Smooth muscle cell (in vitro differentiated cells): ENCODE results near the gene MEAK7. TPM values are rescaled to one million over a fixed set of nuclear protein-coding genes. Genes with fewer than 3 reads are reported as not detected.
A peak's percentile ranks its signal among the peaks of the same experiment; 100 is the strongest.
"Not testable (repeated sequence)": the region's sequence is repeated elsewhere in the genome, so short reads cannot be mapped to it uniquely, and the experiment has no call there.

Experiments used
- DNase-seq: peaks from one replicate; lab custom pipeline; 2025; ENCODE audit not compliant: unreplicated experiment; lab: John Stamatoyannopoulos, UW
- H2AFZ ChIP-seq: fragments of 200-600 bp; sonication (generic); 2 replicates; pipeline ENCODE4 v1.6.0; 2016; ENCODE audit warnings: antibody characterized with exemption, low read depth, mild to moderate bottlenecking
- H3F3A ChIP-seq: fragments of 200-600 bp; sonication (generic); 2 replicates; pipeline ENCODE4 v1.6.0; 2017; ENCODE audit warnings: antibody characterized with exemption, low read depth
- H3K27ac ChIP-seq: fragments of 200-600 bp; sonication (generic); 2 replicates; pipeline ENCODE4 v1.5.1; 2016; ENCODE audit warnings: low read depth, mild to moderate bottlenecking
- H3K27me3 ChIP-seq: fragments of 200-600 bp; sonication (generic); 2 replicates; pipeline ENCODE4 v1.6.1; 2016; ENCODE audit warnings: low read depth, mild to moderate bottlenecking
- H3K36me3 ChIP-seq: fragments of 200-600 bp; sonication (generic); 2 replicates; pipeline ENCODE4 v1.5.1; 2016; ENCODE audit warnings: low read depth
- H3K4me1 ChIP-seq: fragments of 200-600 bp; sonication (generic); 2 replicates; pipeline ENCODE4 v1.5.1; 2016; ENCODE audit warnings: low read depth
- H3K4me2 ChIP-seq: fragments of 200-600 bp; sonication (generic); 2 replicates; pipeline ENCODE4 v1.6.0; 2016; ENCODE audit warnings: mild to moderate bottlenecking
- H3K4me3 ChIP-seq: fragments of 200-600 bp; sonication (generic); 2 replicates; pipeline ENCODE4 v1.5.1; 2016; ENCODE audit warnings: mild to moderate bottlenecking
- H3K79me2 ChIP-seq: fragments of 200-600 bp; sonication (generic); 2 replicates; pipeline ENCODE4 v1.6.0; 2016; ENCODE audit warnings: low read depth, mild to moderate bottlenecking
- H3K9ac ChIP-seq: fragments of 200-600 bp; sonication (generic); 2 replicates; pipeline ENCODE4 v1.6.0; 2016; ENCODE audit warnings: low read depth
- H3K9me3 ChIP-seq: fragments of 200-600 bp; sonication (generic); replicated peaks from 2 replicates; pipeline ENCODE4 v1.5.1; 2016; ENCODE audit warnings: low read depth
- H4K20me1 ChIP-seq: fragments of 200-600 bp; sonication (generic); 2 replicates; pipeline ENCODE4 v1.6.0; 2016; ENCODE audit warnings: low read depth
- WGBS: methylation state at CpG from one replicate; pipeline ENCODE4 v1.1.7; 2016; ENCODE audit warnings: low lambda C conversion rate; 5-methylcytosine and 5-hydroxymethylcytosine counted together
- polyA plus RNA-seq: library from polyadenylated mRNA; unstranded; fragments of >200 nt; fragmentation: Nextera tagmentation; extraction: Ambion mirVana; gene quantifications from 2 replicates; pipeline ENCODE4 v1.2.1, GENCODE V29; 2016
- total RNA-seq: library from RNA; depleted of rRNA; stranded (reverse); fragments of >200 nt; gene quantifications from 2 replicates; pipeline ENCODE4 v1.2.3, GENCODE V29; 2014
- TF ChIP-seq, protein P1 (sequence below): fragments of 200-600 bp; sonication (generic); IDR thresholded peaks from 2 replicates; pipeline ENCODE4 v1.5.1; 2017; ENCODE audit warnings: borderline replicate concordance, mild to moderate bottlenecking, antibody characterized with exemption; ENCODE audit not compliant: insufficient read depth, poor library complexity, severe bottlenecking

Gene MEAK7
- total and polyA plus RNA-seq, 2 experiments from 2014 or later: 26.4 to 32.1 TPM

DNA sequence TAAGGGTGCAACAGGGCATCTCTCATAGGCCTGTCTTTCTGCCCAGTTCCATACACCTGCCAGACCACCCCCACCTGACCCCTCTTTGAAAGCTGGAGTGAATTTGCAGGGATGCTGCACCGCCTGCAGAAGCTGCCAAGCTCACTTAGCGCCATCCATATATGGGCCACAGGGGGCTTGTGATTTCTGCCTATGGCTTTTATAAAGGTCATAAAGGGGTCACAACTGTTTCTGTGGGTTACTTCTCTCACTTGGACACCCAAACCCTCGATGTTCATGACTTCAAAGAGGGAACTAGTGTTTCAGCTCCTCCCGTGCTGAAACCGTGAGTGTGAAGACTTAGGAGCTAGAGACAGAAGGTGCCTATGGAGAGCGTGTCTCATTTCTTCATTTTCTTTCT lies 23.9 kb upstream of the MEAK7 start:
- no peaks in the 10 kb centered on the region for H3K36me3 ChIP-seq
- H3K27ac ChIP-seq: no peak overlapping the region
- no peaks in the 10 kb centered on the region for H3K27me3 ChIP-seq
- H2AFZ ChIP-seq: no peak overlapping the region
- no peaks in the 10 kb centered on the region for H3K79me2 ChIP-seq
- no peaks in the 10 kb centered on the region for H3K9me3 ChIP-seq
- DNase-seq: no peak
- H3F3A ChIP-seq: peaks cover 11% of the 10 kb centered on the region
- TF ChIP-seq, protein P1, sequence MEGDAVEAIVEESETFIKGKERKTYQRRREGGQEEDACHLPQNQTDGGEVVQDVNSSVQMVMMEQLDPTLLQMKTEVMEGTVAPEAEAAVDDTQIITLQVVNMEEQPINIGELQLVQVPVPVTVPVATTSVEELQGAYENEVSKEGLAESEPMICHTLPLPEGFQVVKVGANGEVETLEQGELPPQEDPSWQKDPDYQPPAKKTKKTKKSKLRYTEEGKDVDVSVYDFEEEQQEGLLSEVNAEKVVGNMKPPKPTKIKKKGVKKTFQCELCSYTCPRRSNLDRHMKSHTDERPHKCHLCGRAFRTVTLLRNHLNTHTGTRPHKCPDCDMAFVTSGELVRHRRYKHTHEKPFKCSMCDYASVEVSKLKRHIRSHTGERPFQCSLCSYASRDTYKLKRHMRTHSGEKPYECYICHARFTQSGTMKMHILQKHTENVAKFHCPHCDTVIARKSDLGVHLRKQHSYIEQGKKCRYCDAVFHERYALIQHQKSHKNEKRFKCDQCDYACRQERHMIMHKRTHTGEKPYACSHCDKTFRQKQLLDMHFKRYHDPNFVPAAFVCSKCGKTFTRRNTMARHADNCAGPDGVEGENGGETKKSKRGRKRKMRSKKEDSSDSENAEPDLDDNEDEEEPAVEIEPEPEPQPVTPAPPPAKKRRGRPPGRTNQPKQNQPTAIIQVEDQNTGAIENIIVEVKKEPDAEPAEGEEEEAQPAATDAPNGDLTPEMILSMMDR: no peak
- H3K4me2 ChIP-seq: no peak overlapping the region
- peaks cover 33% of the 10 kb centered on the region for H3K4me1 ChIP-seq
- WGBS: 94% methylated on average over 6 of the region's 6 CpGs
- no peak overlapping the region for H3K4me3 ChIP-seq
- no peaks in the 10 kb centered on the region for H4K20me1 ChIP-seq
- H3K9ac ChIP-seq: no peak overlapping the region

DNA sequence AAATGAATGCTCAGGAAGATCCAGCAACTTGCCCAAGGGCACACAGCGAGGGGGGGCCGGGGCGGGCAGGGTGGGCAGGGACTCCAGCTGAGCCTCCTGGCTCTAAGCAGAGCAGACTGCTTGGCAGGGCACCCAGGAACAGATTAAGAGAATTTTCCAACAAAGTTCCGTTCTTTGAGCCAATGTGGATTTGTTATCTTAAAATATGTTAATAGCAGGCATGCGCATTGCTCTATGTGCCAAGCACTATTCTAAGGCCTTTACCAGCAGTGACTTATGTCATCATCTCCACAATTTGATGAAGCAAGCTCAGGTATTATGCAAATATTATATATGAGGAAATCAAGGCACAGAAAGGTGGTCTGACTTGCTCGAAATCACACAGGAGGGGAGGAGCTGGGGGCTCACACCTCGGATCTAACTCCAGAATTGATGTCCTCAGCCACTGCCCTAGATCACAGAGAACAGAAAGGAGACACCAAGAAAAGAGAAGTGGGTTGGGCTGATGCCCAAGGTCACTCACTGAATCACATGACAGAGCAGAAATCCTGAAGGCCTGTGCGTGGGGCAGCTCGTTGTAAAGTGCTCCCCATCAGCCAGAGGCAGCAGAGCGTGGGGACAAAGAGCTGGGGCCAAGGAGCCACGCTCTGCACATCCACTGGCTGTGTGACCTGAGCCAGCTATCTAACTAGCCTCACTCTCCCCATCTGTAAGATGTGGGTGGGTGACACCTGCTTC lies 23.2 kb upstream of the MEAK7 start:
- Histone ChIP-seq H3K36me3 (no peaks in the 10 kb centered on the region), H3K79me2 (no peaks in the 10 kb centered on the region), H3K4me3 (no peak overlapping the region), H3K27ac (peak overlapping the region; percentile 34), H3K4me1 (peaks cover 27% of the 10 kb centered on the region), H4K20me1 (no peaks in the 10 kb centered on the region), H3K9ac (no peak overlapping the region), H2AFZ (no peak overlapping the region), H3K9me3 (no peaks in the 10 kb centered on the region), H3F3A (peaks cover 5% of the 10 kb centered on the region), H3K4me2 (no peak overlapping the region), H3K27me3 (no peaks in the 10 kb centered on the region)
- TF ChIP-seq, protein P1: no peak
- 85% methylated on average over 11 of the region's 11 CpGs for WGBS
- DNase-seq: no peak

DNA sequence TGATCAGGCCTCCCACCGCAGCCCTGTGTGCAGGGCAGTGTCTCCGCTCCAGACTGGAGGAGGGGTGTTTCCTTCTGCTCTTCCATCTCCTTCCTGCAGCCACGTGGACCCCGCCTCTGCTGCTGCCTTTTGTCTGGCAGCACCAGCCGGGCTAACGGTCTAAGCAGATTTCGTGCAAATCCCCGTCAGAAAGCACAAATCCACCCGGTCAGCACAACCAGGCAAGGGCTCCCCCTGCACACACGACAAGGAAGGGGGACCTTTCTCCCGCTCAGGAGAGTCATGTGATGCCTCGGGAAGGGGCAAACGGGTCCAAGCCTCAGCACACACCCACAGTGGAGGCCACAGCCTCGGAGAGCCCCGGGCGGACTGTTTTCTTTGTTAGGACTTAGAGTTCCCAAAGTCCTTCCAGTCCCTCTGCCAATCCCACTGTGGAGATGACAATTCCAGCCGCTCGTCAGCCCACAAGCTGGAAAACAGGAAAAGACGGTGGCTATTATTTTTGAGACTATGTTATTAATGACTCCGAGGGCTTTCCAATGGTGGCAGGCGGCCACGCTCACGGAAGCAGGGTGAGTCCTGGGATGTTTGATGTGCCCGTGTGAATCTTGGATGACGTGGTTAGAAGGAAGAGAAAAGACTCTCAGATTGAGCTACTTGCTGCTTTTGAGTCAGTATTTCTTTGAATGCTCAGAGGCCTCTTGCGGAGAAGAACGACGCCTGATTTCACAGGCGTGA lies 22.5 kb upstream of the MEAK7 start:
- Histone ChIP-seq H3K36me3 (no peaks in the 10 kb centered on the region), H3K27ac (peak overlapping the region; percentile 34), H3K4me1 (peaks cover 21% of the 10 kb centered on the region), H2AFZ (peak overlapping the region; percentile 68), H4K20me1 (no peaks in the 10 kb centered on the region), H3K27me3 (no peaks in the 10 kb centered on the region), H3K9ac (no peak overlapping the region), H3F3A (peaks cover 4% of the 10 kb centered on the region), H3K4me2 (no peak overlapping the region), H3K9me3 (no peaks in the 10 kb centered on the region), H3K79me2 (no peaks in the 10 kb centered on the region), H3K4me3 (no peak overlapping the region)
- TF ChIP-seq, protein P1: no peak
- no peak for DNase-seq
- 56% methylated on average over 29 of the region's 29 CpGs for WGBS

GRCh38 chr16:84524941-84525581 lies 20.6 kb upstream of the MEAK7 start:
- not testable (repeated sequence) for H3K4me3 ChIP-seq, H3K4me2 ChIP-seq, H3K27me3 ChIP-seq, H2AFZ ChIP-seq, H3K9ac ChIP-seq, H3K79me2 ChIP-seq, H3K9me3 ChIP-seq, H3K36me3 ChIP-seq, H3K27ac ChIP-seq, DNase-seq, H4K20me1 ChIP-seq, H3F3A ChIP-seq
- peaks cover 11% of the 10 kb centered on the region for H3K4me1 ChIP-seq
- 89% methylated on average over 11 of the region's 21 CpGs for WGBS
